ENCODE results near the gene PLSCR1.

GRCh38 chr3:146593776-146594175 is 49.4 kb upstream of the PLSCR1 start:
- TF ChIP-seq YY1 (IDR thresholded peaks at IDR 0.05; ENCODE audit: insufficient read depth, insufficient read length) (no peak), ZNF274 (IDR thresholded peaks at IDR 0.05; ENCODE audit: low read depth, low read length) (no peak), SUZ12 (IDR thresholded peaks at IDR 0.05; ENCODE audit: extremely low read depth, insufficient read depth, insufficient read length) (no peak)

All from NT2/D1 (cell line).